ENCODE measurements around the gene ICAM2.

Gene ICAM2

DNA sequence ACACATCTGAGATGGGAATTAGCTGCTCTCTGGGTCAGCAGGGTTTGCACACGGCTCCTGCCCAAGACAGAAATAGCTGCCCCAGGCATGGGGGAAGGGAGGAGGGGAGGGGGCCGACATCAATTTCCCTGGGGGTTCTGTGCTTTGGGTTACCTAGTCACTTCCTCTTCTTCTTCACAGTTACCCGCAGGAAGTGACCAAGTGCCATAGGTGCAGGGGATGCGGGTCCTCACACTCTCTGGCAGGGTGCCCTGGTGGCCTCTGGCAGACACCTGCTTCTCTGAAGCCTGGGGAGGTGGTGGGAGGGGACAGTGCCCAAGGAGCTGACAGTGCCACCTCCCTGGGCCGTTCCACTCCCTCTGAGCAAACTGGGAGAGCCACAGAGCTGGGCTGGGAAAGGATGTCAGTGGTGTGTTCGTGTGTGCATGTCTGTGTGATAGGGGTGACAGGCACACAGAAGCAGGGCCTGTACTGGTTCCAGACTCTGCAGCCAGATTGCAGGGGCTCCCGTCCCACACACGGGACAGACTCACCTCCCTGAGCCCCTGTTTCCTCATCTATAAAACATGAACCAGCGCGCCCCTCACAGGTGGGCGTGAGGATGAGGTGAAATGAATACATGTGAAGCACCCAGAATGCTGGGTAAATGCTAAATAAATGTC, 65.9 kb downstream of the ICAM2 start:
- no peak for DNase-seq (ENCODE audit: low read depth)
- H3K4me3 ChIP-seq (ENCODE audit: low read depth, low read length): no peak overlapping the region
- TF ChIP-seq, protein P1, sequence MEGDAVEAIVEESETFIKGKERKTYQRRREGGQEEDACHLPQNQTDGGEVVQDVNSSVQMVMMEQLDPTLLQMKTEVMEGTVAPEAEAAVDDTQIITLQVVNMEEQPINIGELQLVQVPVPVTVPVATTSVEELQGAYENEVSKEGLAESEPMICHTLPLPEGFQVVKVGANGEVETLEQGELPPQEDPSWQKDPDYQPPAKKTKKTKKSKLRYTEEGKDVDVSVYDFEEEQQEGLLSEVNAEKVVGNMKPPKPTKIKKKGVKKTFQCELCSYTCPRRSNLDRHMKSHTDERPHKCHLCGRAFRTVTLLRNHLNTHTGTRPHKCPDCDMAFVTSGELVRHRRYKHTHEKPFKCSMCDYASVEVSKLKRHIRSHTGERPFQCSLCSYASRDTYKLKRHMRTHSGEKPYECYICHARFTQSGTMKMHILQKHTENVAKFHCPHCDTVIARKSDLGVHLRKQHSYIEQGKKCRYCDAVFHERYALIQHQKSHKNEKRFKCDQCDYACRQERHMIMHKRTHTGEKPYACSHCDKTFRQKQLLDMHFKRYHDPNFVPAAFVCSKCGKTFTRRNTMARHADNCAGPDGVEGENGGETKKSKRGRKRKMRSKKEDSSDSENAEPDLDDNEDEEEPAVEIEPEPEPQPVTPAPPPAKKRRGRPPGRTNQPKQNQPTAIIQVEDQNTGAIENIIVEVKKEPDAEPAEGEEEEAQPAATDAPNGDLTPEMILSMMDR (IDR thresholded peaks at IDR 0.05; ENCODE audit: low read depth, low read length, missing control alignments): no peak
- in situ Hi-C loops (cut with HindIII; ENCODE audit: low sequenced_read_pairs): no loop called here

Measured in astrocyte of the cerebellum (primary cell).